ENCODE data around the gene TBC1D22B. TPM values are rescaled to one million over a fixed set of nuclear protein-coding genes. Genes with fewer than 3 reads are reported as not detected.
"Not testable (repeated sequence)": the region's sequence is repeated elsewhere in the genome, so short reads cannot be mapped to it uniquely, and the experiment has no call there.

Gene TBC1D22B
- total RNA-seq, 1 experiment from 2014 or later = 9.1 TPM

DNA sequence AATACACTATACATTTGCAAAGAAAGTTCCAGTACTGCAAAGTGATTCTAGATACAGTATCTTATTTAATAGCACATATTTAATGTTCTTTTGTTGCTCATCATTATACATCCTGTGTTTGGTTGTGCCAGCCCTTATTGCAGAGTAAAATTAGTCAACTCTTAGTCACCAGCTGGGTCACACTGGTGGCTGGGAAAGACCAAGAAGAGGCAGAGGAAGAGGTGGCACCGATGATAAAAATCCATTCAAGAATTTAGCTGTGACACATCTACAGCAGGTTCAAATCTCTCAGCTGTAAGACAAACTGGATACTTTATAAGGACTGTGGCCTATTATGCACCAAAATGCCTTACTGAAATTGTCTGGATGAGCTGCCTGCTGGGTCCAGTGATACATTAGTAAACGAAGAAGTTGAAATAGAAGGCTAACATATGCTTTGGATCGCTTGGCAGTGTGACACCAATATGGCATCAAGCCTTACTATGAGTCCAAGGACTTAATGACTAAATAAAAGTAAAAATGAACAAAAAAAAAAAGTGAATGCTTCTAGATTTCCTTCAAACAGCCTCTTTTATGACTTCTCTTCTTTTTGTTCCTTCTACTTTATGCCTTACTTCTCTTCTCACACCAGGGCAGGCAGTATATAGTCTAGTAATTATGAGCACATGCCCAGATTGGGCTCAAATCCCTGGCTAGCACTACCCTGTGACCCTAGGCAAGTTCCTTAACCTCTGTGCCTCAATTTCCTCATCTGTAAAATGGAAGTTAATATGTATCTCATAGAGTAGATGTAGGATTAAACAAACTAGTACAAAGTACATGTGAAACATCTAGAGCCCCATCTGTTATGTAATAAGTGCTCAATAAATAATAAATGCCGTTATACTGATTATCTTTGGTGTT is 66.8 kb downstream of the TBC1D22B start:
- Histone ChIP-seq H3K27me3 (ENCODE audit: low read length) (no peaks in the 10 kb centered on the region), H3K9me3 (ENCODE audit: low read length) (no peaks in the 10 kb centered on the region), H2AFZ (ENCODE audit: low read length) (no peak overlapping the region), H3F3A (ENCODE audit: low read length, unreplicated experiment) (peaks cover 16% of the 10 kb centered on the region), H4K20me1 (ENCODE audit: low read length) (peaks cover 4% of the 10 kb centered on the region; the same call in 1 of the 2 replicates), H3K4me3 (ENCODE audit: low read length) (no peak overlapping the region), H3K9me2 (replicated peaks; ENCODE audit: low read length) (no peaks in the 10 kb centered on the region), H3K27ac (ENCODE audit: low read length) (peak overlapping the region; percentile 96), H3K36me3 (ENCODE audit: low read depth, low read length) (peaks cover 12% of the 10 kb centered on the region; the same call in 1 of the 2 replicates), H3K9ac (ENCODE audit: low read length) (peak overlapping the region; percentile 67), H3K4me2 (ENCODE audit: low read length) (peak overlapping the region; percentile 68), H3K4me1 (ENCODE audit: insufficient read depth, low read length) (peaks cover 60% of the 10 kb centered on the region), H3K79me2 (ENCODE audit: low read length) (no peaks in the 10 kb centered on the region)
- DNase-seq (peak; percentile 96), ATAC-seq (peak; percentile 82)
- TF ChIP-seq, protein P1, sequence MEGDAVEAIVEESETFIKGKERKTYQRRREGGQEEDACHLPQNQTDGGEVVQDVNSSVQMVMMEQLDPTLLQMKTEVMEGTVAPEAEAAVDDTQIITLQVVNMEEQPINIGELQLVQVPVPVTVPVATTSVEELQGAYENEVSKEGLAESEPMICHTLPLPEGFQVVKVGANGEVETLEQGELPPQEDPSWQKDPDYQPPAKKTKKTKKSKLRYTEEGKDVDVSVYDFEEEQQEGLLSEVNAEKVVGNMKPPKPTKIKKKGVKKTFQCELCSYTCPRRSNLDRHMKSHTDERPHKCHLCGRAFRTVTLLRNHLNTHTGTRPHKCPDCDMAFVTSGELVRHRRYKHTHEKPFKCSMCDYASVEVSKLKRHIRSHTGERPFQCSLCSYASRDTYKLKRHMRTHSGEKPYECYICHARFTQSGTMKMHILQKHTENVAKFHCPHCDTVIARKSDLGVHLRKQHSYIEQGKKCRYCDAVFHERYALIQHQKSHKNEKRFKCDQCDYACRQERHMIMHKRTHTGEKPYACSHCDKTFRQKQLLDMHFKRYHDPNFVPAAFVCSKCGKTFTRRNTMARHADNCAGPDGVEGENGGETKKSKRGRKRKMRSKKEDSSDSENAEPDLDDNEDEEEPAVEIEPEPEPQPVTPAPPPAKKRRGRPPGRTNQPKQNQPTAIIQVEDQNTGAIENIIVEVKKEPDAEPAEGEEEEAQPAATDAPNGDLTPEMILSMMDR (conservative IDR thresholded peaks at IDR 0.05; ENCODE audit: low read depth, low read length) = no peak
- TF ChIP-seq EZH2 (IDR thresholded peaks at IDR 0.05; ENCODE audit: low read length, unreplicated experiment) = no peak
- no peak for TF ChIP-seq EZH2phosphoT487 (IDR thresholded peaks at IDR 0.05; ENCODE audit: borderline replicate concordance, low read length)
- ChIA-PET CTCF (interaction anchor here (0.6 kb wide), 1 partner anchor 14 kb away, joined by 3 read pairs; no protein-coding TSS in a partner anchor), POLR2A (ENCODE audit: unreplicated experiment) (interaction anchor here (0.6 to 0.7 kb wide), 2 partner anchors 30 to 1186 kb away, joined by 5 read pairs; partner anchors contain the start of gene RNF8)
- no TSS peak for BruUV-seq (replicated peaks)
- intact Hi-C loops (cut with micrococcal nuclease) = loop anchor here (1.0 to 10.0 kb wide), 5 partner anchors 14 to 110 kb away; partner anchors contain the start of gene CMTR1

DNA sequence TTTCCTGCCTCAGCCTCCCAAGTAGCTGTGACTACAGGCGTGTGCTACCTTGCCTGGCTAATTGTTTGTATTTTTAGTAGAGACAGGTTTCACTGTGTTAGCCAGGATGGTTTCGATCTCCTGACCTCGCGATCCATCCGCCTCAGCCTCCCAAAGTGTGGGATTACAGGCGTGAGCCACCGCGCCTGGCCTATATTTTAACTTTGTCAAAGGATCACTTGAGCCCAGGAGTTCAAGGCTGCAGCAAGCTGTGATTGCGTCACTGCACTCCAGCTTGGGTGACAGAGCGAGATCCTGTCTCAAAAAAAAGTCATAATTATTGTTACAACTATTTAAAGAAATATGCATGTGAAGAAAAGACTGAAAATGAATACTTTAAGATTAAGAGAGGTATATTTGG is 72.8 kb downstream of the TBC1D22B start:
- POLR2A ChIA-PET (ENCODE audit: unreplicated experiment); H2AFZ ChIP-seq (ENCODE audit: low read length); DNase-seq; H3K36me3 ChIP-seq (ENCODE audit: low read depth, low read length); BruUV-seq (replicated peaks); H3K9me2 ChIP-seq (replicated peaks; ENCODE audit: low read length); H3K79me2 ChIP-seq (ENCODE audit: low read length); intact Hi-C loops (cut with micrococcal nuclease); H3F3A ChIP-seq (ENCODE audit: low read length, unreplicated experiment); H3K9ac ChIP-seq (ENCODE audit: low read length); ATAC-seq; H4K20me1 ChIP-seq (ENCODE audit: low read length); H3K9me3 ChIP-seq (ENCODE audit: low read length); H3K27ac ChIP-seq (ENCODE audit: low read length); H3K27me3 ChIP-seq (ENCODE audit: low read length); H3K4me1 ChIP-seq (ENCODE audit: insufficient read depth, low read length); H3K4me2 ChIP-seq (ENCODE audit: low read length); CTCF ChIA-PET; H3K4me3 ChIP-seq (ENCODE audit: low read length): not testable (repeated sequence)

DNA sequence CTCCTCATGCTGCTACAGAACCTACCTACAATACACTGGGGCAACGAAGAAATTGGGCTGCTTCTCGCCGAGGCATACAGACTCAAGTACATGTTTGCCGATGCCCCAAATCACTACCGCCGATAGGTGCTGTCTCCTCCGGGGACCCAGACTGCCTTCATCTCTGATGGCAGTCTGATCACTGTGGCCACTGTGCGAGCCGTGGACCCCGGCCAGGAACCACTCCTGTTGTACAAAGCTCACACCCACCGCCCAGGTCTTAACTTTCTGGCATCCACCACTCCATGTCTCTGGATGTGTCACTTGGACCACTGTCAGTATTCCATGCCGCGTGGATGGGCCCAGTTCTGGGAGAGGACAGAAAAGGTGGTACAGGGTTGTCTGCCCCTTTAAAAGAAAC is 73.5 kb downstream of the TBC1D22B start:
- Histone ChIP-seq H3K36me3 (ENCODE audit: low read depth, low read length) (peaks cover 6% of the 10 kb centered on the region; the same call in 1 of the 2 replicates), H3K27me3 (ENCODE audit: low read length) (no peaks in the 10 kb centered on the region), H3K4me1 (ENCODE audit: insufficient read depth, low read length) (no peaks in the 10 kb centered on the region), H3K9me2 (replicated peaks; ENCODE audit: low read length) (no peaks in the 10 kb centered on the region), H4K20me1 (ENCODE audit: low read length) (no peaks in the 10 kb centered on the region), H2AFZ (ENCODE audit: low read length) (no peak overlapping the region), H3K4me3 (ENCODE audit: low read length) (no peak overlapping the region), H3K9me3 (ENCODE audit: low read length) (no peaks in the 10 kb centered on the region), H3K79me2 (ENCODE audit: low read length) (no peaks in the 10 kb centered on the region), H3F3A (ENCODE audit: low read length, unreplicated experiment) (no peaks in the 10 kb centered on the region), H3K9ac (ENCODE audit: low read length) (no peak overlapping the region), H3K4me2 (ENCODE audit: low read length) (no peak overlapping the region), H3K27ac (ENCODE audit: low read length) (no peak overlapping the region)
- no peak for ATAC-seq
- POLR2A ChIA-PET (ENCODE audit: unreplicated experiment) = no interaction called here
- no TSS peak for BruUV-seq (replicated peaks)
- intact Hi-C loops (cut with micrococcal nuclease) = no loop called here
- CTCF ChIA-PET = no interaction called here
- DNase-seq = no peak
- TF ChIP-seq EZH2phosphoT487 (IDR thresholded peaks at IDR 0.05; ENCODE audit: borderline replicate concordance, low read length) (no peak), EZH2 (IDR thresholded peaks at IDR 0.05; ENCODE audit: low read length, unreplicated experiment) (no peak)
- TF ChIP-seq, protein P1 (conservative IDR thresholded peaks at IDR 0.05; ENCODE audit: low read depth, low read length) = no peak

All from PC-3 (cell line).